K562 (cell line): ENCODE results near the gene CNBD2. TPM values are rescaled to one million over a fixed set of nuclear protein-coding genes. Genes with fewer than 3 reads are reported as not detected.

Experiments
- IFI16 ChIP-seq: fragments of 250-450 bp; sonication (Bioruptor Pico); IDR thresholded peaks from 2 replicates; pipeline ENCODE4 v2.1.2; 2022; ENCODE audit warnings: mild to moderate bottlenecking, inconsistent platforms
- KDM4B ChIP-seq, 2 experiments: fragments of 450-650 bp in 1 of 2; sonication (generic) in 1 of 2; IDR thresholded peaks; 2 replicates each; pipeline ENCODE4 v1.6.1; 2016 to 2017; ENCODE audit warnings: borderline replicate concordance in 2 of 2, antibody characterized with exemption in 1 of 2, low read depth in 1 of 2, mild to moderate bottlenecking in 1 of 2
- MAFF ChIP-seq: IDR thresholded peaks from 2 replicates; pipeline ENCODE4 v1.6.1; 2012; ENCODE audit warnings: low read length, improper control_type of control experiment
- SETDB1 ChIP-seq: IDR thresholded peaks from one replicate; pipeline ENCODE4 v1.6.1; 2012; ENCODE audit warnings: low read length, control low read depth, inconsistent platforms
- SNIP1 ChIP-seq: fragments of 450-650 bp; IDR thresholded peaks from 2 replicates; pipeline ENCODE4 v1.7.1; 2017; ENCODE audit warnings: low read depth, mild to moderate bottlenecking
- THAP12 ChIP-seq: fragments of 250-450 bp; sonication (Bioruptor Pico); IDR thresholded peaks from 2 replicates; pipeline ENCODE4 v1.9.0; 2021; ENCODE audit warnings: mild to moderate bottlenecking, inconsistent platforms
- ZNF707 ChIP-seq: fragments of 250-450 bp; sonication (Bioruptor Pico); conservative IDR thresholded peaks from 2 replicates; pipeline ENCODE4 v1.8.0; 2022; ENCODE audit warnings: inconsistent platforms, mild to moderate bottlenecking, moderate library complexity
- polyA plus RNA-seq, 8 experiments: library from polyadenylated mRNA; depleted of rRNA in 4 of 8; stranded (reverse) in 5 of 8; unstranded in 3 of 8; fragments of >200 nt; fragmentation: Nextera tagmentation in 2 of 8; fragmentation: Illumina TruSeq in 1 of 8; extraction: Ambion mirVana in 2 of 8; extraction: Trizol in 1 of 8; gene quantifications; 2 replicates each; pipeline versions ENCODE4 v1.2.1 to v1.2.3, GENCODE V29; 2011 to 2014; ENCODE audit warnings: inconsistent platforms in 1 of 8, missing spikeins in 1 of 8
- total RNA-seq, 7 experiments: library from RNA; depleted of rRNA in 6 of 7; stranded (reverse); fragments of >200 nt in 6 of 7; fragmentation: Illumina TruSeq in 2 of 7; extraction: Trizol in 2 of 7; gene quantifications; 2 replicates each; pipeline versions ENCODE4 v1.2.1 to v1.2.3, GENCODE V29; 2011 to 2021; ENCODE audit warnings: low replicate concordance in 1 of 7
- TF ChIP-seq, protein P1 (sequence below): fragments of 450-650 bp; formaldehyde crosslinking; IDR thresholded peaks from 2 replicates; pipeline ENCODE4 v1.4.0; 2020; ENCODE audit warnings: mild to moderate bottlenecking, moderate library complexity
- TF ChIP-seq, protein P2 (sequence below): fragments of 200-800 bp; sonication (Bioruptor generic); IDR thresholded peaks from 2 replicates; pipeline ENCODE4 v1.6.1; 2017; ENCODE audit warnings: missing genetic modification characterization, missing compliant biosample characterization

Gene CNBD2
- total and polyA plus RNA-seq, 9 of the 15 experiments (the other 6 are each of a cell fraction or from before 2014, with no cell fraction given): 3.2 to 17.5 (median 5.3) TPM

DNA sequence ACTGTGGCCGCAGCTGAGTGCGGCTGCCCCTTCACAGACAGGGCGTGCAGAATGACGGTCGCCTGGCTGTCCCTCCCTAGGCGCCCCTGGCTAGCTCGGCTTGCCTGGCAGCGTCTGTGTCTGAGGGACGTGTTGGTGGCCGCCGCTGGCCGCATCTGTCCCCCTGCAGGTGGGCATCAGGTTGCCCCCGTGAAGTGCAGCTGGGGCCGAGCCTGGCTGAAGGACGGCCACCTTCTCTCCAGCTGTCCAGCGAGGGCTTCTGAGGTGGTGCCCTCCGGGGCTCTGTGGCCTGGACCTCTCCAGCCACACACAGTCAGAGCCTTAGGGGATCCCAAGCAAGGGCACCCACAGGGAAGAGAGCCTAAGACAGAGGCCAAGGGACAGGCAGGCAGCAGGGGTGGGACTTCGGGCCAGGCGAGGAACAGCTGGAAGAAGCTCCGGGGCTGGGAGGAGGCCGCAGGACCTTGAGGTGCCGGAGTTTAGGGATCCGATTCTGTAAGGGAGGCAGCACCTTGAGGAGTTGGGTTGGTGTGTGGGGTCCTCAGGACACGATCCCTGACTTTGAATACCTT, 97.1 kb downstream of the CNBD2 start (continued):
- TF ChIP-seq SNIP1: no peak
- no peak for TF ChIP-seq SETDB1
- TF ChIP-seq THAP12 (CRISPR knock-in tag): no peak
- no peak for TF ChIP-seq IFI16 (CRISPR knock-in tag)
- TF ChIP-seq, protein P1, sequence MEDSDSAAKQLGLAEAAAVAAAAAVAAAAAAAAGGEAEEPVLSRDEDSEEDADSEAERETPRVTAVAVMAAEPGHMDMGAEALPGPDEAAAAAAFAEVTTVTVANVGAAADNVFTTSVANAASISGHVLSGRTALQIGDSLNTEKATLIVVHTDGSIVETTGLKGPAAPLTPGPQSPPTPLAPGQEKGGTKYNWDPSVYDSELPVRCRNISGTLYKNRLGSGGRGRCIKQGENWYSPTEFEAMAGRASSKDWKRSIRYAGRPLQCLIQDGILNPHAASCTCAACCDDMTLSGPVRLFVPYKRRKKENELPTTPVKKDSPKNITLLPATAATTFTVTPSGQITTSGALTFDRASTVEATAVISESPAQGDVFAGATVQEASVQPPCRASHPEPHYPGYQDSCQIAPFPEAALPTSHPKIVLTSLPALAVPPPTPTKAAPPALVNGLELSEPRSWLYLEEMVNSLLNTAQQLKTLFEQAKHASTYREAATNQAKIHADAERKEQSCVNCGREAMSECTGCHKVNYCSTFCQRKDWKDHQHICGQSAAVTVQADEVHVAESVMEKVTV (CRISPR knock-in tag): no peak
- TF ChIP-seq KDM4B (IDR thresholded peaks at IDR 0.05; ENCODE audit: borderline replicate concordance in 2 of 2, low read depth in 1 of 2): no peak
- no peak for TF ChIP-seq ZNF707 (CRISPR knock-in tag)
- no peak for TF ChIP-seq MAFF
- TF ChIP-seq, protein P2, sequence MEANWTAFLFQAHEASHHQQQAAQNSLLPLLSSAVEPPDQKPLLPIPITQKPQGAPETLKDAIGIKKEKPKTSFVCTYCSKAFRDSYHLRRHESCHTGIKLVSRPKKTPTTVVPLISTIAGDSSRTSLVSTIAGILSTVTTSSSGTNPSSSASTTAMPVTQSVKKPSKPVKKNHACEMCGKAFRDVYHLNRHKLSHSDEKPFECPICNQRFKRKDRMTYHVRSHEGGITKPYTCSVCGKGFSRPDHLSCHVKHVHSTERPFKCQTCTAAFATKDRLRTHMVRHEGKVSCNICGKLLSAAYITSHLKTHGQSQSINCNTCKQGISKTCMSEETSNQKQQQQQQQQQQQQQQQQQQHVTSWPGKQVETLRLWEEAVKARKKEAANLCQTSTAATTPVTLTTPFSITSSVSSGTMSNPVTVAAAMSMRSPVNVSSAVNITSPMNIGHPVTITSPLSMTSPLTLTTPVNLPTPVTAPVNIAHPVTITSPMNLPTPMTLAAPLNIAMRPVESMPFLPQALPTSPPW (CRISPR knock-in tag): no peak
